Peyer's patch (tissue), 4 donors: ENCODE measurements around the gene YTHDF1.

Source experiments
- POLR2A ChIP-seq, 2 donors: fragments of 450-650 bp; IDR thresholded peaks; one replicate each; pipeline ENCODE4 v1.5.1; 2017; ENCODE audit warnings: antibody characterized with exemption in 2 of 2, mild to moderate bottlenecking in 2 of 2, moderate library complexity in 2 of 2
- TF ChIP-seq, protein P1 (sequence below), 6 experiments: fragments of 450-650 bp in 4 of 6; fragments of 200-600 bp in 2 of 6; sonication (generic) in 1 of 6; IDR thresholded peaks; one replicate each; pipeline ENCODE4 v1.5.1; 2017 to 2019; ENCODE audit warnings: antibody characterized with exemption in 6 of 6, mild to moderate bottlenecking in 3 of 6, moderate library complexity in 1 of 6

DNA sequence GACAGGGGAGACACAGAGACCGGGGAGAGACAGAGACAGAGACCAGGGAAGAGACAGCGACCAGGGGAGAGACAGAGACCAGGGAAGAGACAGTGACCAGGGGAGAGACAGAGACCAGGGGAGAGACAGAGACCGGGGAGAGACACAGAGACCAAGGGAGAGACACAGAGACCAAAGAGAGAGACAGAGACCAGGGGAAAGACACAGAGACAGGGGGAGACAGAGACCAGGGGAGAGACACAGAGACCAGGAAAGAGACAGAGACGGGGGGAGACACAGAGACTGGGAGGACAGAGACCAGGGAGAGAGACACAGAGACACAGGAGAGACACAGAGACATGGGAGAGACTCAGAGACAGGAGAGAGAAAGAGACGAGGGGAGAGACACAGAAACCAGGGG lies 43.9 kb downstream of the YTHDF1 start:
- TF ChIP-seq, protein P1, sequence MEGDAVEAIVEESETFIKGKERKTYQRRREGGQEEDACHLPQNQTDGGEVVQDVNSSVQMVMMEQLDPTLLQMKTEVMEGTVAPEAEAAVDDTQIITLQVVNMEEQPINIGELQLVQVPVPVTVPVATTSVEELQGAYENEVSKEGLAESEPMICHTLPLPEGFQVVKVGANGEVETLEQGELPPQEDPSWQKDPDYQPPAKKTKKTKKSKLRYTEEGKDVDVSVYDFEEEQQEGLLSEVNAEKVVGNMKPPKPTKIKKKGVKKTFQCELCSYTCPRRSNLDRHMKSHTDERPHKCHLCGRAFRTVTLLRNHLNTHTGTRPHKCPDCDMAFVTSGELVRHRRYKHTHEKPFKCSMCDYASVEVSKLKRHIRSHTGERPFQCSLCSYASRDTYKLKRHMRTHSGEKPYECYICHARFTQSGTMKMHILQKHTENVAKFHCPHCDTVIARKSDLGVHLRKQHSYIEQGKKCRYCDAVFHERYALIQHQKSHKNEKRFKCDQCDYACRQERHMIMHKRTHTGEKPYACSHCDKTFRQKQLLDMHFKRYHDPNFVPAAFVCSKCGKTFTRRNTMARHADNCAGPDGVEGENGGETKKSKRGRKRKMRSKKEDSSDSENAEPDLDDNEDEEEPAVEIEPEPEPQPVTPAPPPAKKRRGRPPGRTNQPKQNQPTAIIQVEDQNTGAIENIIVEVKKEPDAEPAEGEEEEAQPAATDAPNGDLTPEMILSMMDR (IDR thresholded peaks at IDR 0.05), result no peak
- no peak for TF ChIP-seq POLR2A (IDR thresholded peaks at IDR 0.05)
